K562 treated with DMSO at 1 percent for 4 hours (cell line): ENCODE results near the gene MED25. TPM values are rescaled to one million over a fixed set of nuclear protein-coding genes. Genes with fewer than 3 reads are reported as not detected.

ENCODE experiments used
- total RNA-seq: library from RNA; unstranded; fragments of 300-600 nt; gene quantifications from 2 replicates; pipeline ENCODE4 v1.2.3, GENCODE V29; 2022; ENCODE audit not compliant: insufficient read depth

MED25 gene
- total RNA-seq = 69.4 and 83.8 TPM in 2 replicates

GRCh38 chr19:49817964-49818648 is at the start of gene MED25:
Gene MED25, plus strand, starts transcription at chr19:49818289. Its CDS starts 53 bp downstream, at chr19:49818342.

GRCh38 chr19:49812997-49813861 is 4.9 kb upstream of the MED25 start, which contains the start of gene FUZ:
Gene FUZ, minus strand, starts transcription at chr19:49813292. Its CDS starts 186 bp downstream, at chr19:49813106.

GRCh38 chr19:49850487-49851342 is 32.6 kb downstream of the MED25 start, which contains the start of gene PTOV1:
Gene PTOV1, plus strand, starts transcription at chr19:49851159.

GRCh38 chr19:49866933-49867782 is 49.1 kb downstream of the MED25 start, which contains the start of gene PNKP:
Gene PNKP, minus strand, starts transcription at chr19:49867576. Its CDS starts 372 bp downstream, at chr19:49867204.

GRCh38 chr19:49877020-49877878 is 59.2 kb downstream of the MED25 start, which contains the start of the genes AKT1S1 and TBC1D17:
Gene AKT1S1, minus strand, starts transcription at chr19:49877355. Its CDS starts 4,060 bp downstream, at chr19:49873295.
Gene TBC1D17, plus strand, starts transcription at chr19:49877702. Its CDS starts 22 bp downstream, at chr19:49877724.

Other genes with a start within 250 kb of the MED25 start
- gene NOSIP, start 237.7 kb upstream of the MED25 start, total RNA-seq = 307 and 345 TPM in 2 replicates
- gene PRRG2, start 237.0 kb upstream of the MED25 start, total RNA-seq = 0.84 TPM in 1 of 2 replicates, not detected in the other
- gene PRR12, start 227.1 kb upstream of the MED25 start, total RNA-seq = 9.5 and 10.7 TPM in 2 replicates
- 12.7 and 23.1 TPM in 2 replicates for gene RRAS, start 178.1 kb upstream of the MED25 start, total RNA-seq
- gene SCAF1, start 176.1 kb upstream of the MED25 start, total RNA-seq = 40.7 and 59.9 TPM in 2 replicates
- gene IRF3, start 152.4 kb upstream of the MED25 start, total RNA-seq = 84.6 and 91.3 TPM in 2 replicates
- 215 and 249 TPM in 2 replicates for gene BCL2L12, start 152.4 kb upstream of the MED25 start, total RNA-seq
- gene PRMT1, start 141.0 kb upstream of the MED25 start, total RNA-seq = 202 and 231 TPM in 2 replicates
- 9.8 and 16.9 TPM in 2 replicates for gene ADM5, start 128.7 kb upstream of the MED25 start, total RNA-seq
- 2.4 and 5.5 TPM in 2 replicates for gene CPT1C, start 127.2 kb upstream of the MED25 start, total RNA-seq
- gene TSKS, start 55.0 kb upstream of the MED25 start, total RNA-seq = 0.90 and 5.6 TPM in 2 replicates
- 115 and 120 TPM in 2 replicates for gene AP2A1, start 51.3 kb upstream of the MED25 start, total RNA-seq
- gene FUZ, start 5.0 kb upstream of the MED25 start, total RNA-seq = 6.1 and 8.6 TPM in 2 replicates
- 179 and 225 TPM in 2 replicates for gene PTOV1, start 32.9 kb downstream of the MED25 start, total RNA-seq
- gene PNKP, start 49.3 kb downstream of the MED25 start, total RNA-seq = 40.0 and 53.0 TPM in 2 replicates
- 57.2 and 59.0 TPM in 2 replicates for gene AKT1S1, start 59.1 kb downstream of the MED25 start, total RNA-seq
- gene TBC1D17, start 59.4 kb downstream of the MED25 start, total RNA-seq = 12.7 and 15.4 TPM in 2 replicates
- 0.91 and 2.2 TPM in 2 replicates for gene IL4I1, start 78.6 kb downstream of the MED25 start, total RNA-seq
- 761 and 891 TPM in 2 replicates for gene ATF5, start 110.9 kb downstream of the MED25 start, total RNA-seq
- 53.4 and 64.9 TPM in 2 replicates for gene NUP62, start 111.2 kb downstream of the MED25 start, total RNA-seq
- gene SIGLEC11, start 142.9 kb downstream of the MED25 start, total RNA-seq = not detected in 2 replicates
- 54.3 and 54.6 TPM in 2 replicates for gene VRK3, start 207.1 kb downstream of the MED25 start, total RNA-seq
- gene ZNF473, start 207.7 kb downstream of the MED25 start, total RNA-seq = 8.5 and 9.6 TPM in 2 replicates